Stimulated activated CD8-positive, alpha-beta memory T cell treated with anti-CD3 and anti-CD28 coated beads, Interleukin-7, amount 100 ng/mL, for 4 hours (primary cell): ENCODE results near the gene RWDD1.

ENCODE experiments used
- DNase-seq, 2 donors: peaks; one replicate each; pipeline ENCODE4 v3.0.0-alpha.2; 2020; ENCODE audit warnings: low read depth in 2 of 2

The RWDD1 gene

DNA sequence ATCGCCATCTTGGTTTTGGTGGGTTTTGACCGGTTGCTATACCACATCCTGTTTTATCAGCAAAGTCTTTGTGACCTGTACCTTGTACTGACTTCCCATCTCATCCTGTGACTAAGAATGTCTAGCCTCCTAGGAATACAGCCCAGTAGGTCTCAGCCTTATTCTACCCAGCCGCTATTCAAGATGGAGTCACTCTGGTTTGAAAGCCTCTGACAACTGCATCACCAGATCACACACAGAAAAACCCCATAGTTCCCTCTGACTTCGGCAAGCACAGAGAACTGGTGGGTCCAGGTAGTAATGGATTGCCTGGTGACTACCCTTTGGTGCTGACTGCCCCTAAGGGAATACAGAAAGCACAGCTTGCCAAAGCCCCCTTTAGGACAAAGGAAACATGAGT is 34.6 kb downstream of the RWDD1 start:
- DNase-seq, result no peak

DNA sequence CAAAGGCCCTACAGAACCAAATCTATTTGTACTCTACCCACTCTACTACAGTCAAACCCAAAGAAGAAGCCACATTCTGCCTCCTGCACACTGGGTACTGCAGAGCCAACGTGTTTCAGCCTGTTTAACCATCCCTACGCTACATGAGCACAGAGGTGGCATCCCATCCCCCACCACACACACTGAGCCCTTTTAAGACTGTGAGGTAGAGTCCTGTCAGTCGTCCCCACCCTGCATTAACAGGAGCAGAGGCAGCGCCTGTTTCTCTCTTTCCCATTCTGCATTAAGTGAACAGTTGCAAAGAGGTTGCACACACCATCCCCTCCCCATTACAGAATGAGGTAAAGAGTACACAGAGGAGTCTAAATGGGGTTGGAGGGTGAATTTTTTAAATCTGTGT is 39.8 kb downstream of the RWDD1 start:
- no peak for DNase-seq

DNA sequence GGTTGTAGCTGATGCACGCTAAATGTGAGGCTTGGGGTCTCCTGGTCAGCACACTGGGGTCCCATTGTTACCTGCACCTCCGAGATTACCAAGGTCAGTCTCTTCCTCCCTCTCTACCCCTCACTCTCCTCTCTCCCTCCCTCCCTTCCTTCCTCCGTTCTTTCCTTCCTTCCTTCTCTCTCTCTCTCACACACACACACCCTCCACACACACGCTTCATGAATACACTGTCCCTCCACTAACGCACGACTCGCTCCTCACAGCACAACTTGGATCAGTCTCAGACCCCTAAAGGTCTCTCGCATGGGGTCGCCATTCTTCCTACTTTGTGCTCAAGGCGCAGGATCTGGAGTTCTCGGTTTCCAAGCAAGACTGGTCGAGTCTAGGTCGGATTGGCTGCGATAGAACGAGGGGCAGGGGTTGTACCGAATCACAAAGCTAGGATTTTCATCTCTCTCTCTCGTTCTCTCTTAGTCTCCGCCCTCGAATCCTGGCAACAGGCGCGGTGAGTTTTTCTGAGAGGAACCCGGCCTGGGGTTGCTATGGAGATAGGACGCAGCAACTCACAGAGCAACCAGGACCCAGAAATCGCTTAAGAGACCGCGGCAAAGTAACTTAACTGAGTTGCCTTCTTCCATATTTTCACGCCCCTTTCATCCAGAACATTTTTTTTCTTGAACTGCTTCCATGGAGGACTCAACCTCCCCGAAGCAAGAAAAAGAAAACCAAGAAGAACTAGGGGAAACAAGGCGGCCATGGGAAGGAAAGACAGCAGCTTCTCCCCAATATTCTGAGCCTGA is 44.8 kb downstream of the RWDD1 start, which contains the start of gene RSPH4A:
Gene RSPH4A (plus strand): TSS at position 543 of the 800 bp plus-strand sequence. CDS start 145 bp downstream, at position 688.
- DNase-seq, result peak; percentile 16 to 45

DNA sequence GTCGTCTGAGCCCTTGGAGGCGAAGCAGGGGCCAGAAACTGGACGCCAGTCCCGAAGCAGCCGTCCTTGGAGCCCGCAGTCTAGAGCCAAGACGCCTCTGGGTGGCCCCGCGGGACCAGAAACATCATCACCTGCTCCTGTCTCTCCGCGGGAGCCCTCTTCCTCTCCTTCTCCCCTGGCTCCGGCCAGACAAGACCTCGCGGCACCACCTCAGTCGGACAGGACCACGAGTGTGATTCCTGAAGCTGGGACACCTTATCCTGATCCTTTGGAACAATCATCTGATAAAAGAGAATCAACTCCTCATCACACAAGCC is 45.4 kb downstream of the RWDD1 start:
- no peak for DNase-seq

DNA sequence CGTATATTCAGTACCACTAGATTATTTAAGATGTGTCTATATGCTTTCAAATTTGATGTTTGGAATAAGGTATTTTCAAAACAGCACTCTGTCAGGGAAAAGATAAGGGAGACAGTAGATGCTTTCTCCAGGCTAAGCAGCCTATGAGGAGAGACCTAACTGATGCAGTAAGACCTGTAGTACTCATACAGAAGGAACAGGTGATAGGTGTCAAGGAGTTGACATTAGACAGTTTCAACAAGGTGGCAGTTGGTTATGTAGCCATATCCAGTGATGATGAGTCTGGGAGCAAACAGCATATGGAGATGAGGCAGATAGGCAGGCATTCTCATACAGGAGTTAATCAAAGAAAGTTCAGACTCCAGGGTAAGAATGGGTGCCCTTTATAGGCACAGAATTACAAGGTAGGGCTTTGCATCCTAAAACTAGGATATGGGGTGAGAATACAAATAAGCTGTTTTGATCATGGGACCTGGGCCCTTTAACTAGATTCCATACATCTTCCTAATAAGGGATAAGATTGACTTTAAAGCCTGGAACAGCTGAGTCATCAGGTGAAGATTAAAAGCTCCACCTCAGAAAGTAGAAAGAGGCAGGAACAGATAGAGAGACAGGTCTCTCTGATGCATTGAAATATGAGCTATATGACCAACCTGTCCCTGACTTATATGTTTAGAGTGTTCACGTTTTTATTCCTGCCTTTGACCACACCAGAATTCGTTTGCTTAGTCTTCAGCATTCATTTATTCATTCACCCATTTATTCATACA is 52.9 kb downstream of the RWDD1 start:
- no peak for DNase-seq

DNA sequence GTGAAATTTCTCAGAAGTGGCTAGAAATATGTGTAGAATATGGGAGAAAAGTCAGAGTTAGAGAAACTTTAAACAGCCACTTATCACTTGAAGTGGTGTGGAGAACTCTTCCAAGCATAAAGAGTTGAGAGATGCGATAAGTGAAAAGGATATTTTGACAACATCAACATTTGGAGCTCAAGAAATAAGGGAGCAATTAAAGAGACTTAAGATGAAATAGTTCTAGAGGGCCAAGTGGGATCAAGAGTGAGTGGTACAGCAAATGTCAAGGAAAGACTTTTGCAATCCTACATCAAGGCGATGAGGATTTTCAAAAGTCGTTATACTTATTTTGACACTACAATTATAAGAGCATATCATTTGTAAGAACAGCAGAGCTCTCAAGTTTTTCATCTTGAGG is 54.6 kb downstream of the RWDD1 start:
- no peak for DNase-seq

DNA sequence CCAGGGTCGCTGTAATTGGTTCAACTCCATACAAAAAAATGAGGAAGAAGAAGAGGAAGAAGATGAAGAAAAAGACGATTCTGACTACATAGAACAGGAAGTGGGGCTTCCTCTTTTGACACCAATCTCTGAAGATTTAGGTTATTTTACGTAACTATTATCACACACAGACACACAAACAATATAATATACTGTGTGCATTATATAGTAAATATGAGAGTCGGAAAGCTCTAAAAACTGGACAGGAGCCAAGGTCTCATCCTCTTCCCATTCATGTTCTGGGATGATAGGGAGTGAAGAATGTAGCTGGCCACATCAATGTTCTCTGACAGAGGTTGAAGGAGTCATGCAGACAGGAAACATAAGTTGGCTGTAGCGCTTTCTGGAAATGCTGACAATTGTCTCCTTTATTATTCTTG is 58.3 kb downstream of the RWDD1 start:
- DNase-seq, result no peak

DNA sequence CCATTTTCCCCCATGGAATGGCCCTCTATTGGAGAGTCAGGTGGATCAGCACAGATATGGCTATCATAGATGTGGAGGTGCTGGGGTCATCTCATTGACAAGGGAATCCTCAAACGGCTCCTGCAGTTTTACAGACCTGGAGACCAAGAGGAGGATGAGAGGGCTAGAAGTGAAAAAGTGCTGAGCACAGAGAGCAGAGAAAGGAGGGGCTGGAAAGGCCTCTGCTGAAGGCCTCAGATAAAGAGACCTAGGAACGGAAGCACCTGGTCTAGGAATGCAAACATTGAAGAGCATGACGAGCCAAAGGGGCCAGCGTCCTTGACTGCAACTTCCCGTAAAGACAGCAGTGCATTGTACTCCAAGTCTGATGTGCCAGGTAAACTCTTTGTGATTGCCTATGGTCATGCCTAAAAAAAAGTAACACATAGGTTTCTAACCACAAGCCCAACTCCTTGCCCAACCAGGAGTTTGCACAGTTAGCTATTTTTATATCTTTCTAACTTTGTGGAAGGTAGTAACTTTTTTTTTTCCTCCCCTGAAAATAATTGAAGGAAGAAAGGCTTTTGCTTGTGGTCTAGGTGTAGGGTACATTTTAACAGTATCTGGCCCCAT is 60.2 kb downstream of the RWDD1 start:
- DNase-seq, result no peak

DNA sequence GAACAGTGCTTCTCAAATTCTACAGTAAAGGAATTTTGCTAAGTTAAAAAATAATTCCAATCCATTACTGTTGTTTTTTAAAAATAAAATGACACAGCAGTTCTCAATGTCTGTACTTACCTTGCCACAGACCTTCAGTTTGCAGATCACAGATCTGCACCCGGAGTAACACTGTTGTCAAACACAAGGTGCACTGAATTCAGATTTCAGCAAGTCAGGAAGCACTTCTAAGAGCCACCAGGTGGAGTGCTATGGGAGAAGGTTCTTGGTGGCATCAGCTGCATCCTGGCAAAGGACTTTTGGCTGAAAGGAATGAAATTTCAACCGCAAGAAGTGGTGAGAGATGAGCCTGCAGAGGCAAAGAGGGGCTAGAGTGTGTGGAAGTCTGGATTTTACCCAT is 62.4 kb downstream of the RWDD1 start:
- DNase-seq, result no peak
